HCT116 (cell line): ENCODE results near the gene CCSER1.

Experiments used
- CBX3 ChIP-seq: IDR thresholded peaks from 2 replicates; pipeline ENCODE4 v1.6.1; 2012; ENCODE audit warnings: low read depth
- EZH2 ChIP-seq: fragments of 200-600 bp; sonication (generic); IDR thresholded peaks from 2 replicates; pipeline ENCODE4 v1.6.1; 2017; ENCODE audit warnings: antibody characterized with exemption, mixed run types
- JUND ChIP-seq: IDR thresholded peaks from 2 replicates; pipeline ENCODE4 v1.6.1; 2012
- POLR2AphosphoS5 ChIP-seq: IDR thresholded peaks from 2 replicates; pipeline ENCODE4 v1.6.1; 2011; ENCODE audit warnings: mild to moderate bottlenecking, low read depth, low read length, moderate library complexity
- TF ChIP-seq, protein P1 (sequence below), 3 experiments: fragments of 200-600 bp in 1 of 3; sonication (generic) in 1 of 3; IDR thresholded peaks in 2 of 3; conservative IDR thresholded peaks in 1 of 3; 2 replicates each; pipeline ENCODE4 v1.5.1; 2012 to 2017; ENCODE audit warnings: low read depth in 2 of 3, low read length in 2 of 3, antibody characterized with exemption in 1 of 3, borderline replicate concordance in 1 of 3, control low read depth in 1 of 3, mild to moderate bottlenecking in 1 of 3, mixed read lengths in 1 of 3, mixed run types in 1 of 3, moderate library complexity in 1 of 3; ENCODE audit not compliant: insufficient read depth in 1 of 3

DNA sequence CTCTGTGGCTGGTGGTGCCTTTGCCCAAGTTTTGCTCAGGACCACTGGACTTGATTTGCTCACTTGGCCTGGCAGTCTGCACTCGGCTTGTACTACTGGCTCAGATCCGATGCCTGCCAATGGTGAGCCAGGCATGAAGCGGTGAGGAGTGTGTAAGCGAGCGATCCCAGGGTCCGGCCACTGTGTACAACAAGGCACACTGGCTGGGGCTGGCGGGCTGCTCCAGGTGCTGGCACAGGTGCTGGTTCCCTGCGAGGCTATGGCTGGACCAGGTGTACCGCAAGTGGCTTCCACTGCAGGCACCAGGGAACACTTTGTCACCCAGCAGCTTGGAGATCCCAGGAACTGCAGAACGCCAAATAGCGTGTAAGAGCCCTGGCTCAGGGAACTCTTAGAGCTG lies 329.7 kb downstream of the CCSER1 start:
- TF ChIP-seq, protein P1, sequence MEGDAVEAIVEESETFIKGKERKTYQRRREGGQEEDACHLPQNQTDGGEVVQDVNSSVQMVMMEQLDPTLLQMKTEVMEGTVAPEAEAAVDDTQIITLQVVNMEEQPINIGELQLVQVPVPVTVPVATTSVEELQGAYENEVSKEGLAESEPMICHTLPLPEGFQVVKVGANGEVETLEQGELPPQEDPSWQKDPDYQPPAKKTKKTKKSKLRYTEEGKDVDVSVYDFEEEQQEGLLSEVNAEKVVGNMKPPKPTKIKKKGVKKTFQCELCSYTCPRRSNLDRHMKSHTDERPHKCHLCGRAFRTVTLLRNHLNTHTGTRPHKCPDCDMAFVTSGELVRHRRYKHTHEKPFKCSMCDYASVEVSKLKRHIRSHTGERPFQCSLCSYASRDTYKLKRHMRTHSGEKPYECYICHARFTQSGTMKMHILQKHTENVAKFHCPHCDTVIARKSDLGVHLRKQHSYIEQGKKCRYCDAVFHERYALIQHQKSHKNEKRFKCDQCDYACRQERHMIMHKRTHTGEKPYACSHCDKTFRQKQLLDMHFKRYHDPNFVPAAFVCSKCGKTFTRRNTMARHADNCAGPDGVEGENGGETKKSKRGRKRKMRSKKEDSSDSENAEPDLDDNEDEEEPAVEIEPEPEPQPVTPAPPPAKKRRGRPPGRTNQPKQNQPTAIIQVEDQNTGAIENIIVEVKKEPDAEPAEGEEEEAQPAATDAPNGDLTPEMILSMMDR (IDR thresholded peaks at IDR 0.05 in 2 of 3, conservative IDR thresholded peaks at IDR 0.05 in 1 of 3; ENCODE audit: borderline replicate concordance in 1 of 3, insufficient read depth in 1 of 3, low read depth in 2 of 3, low read length in 2 of 3): no peak
- TF ChIP-seq EZH2: no peak
- TF ChIP-seq CBX3: no peak
- no peak for TF ChIP-seq JUND
- no peak for TF ChIP-seq POLR2AphosphoS5
